Caco-2 (cell line): ENCODE results near the gene CDKAL1. TPM values are rescaled to one million over a fixed set of nuclear protein-coding genes. Genes with fewer than 3 reads are reported as not detected.

Experiments used
- BruUV-seq: library from RNA; stranded (reverse); fragments of 400-500 nt; replicated peaks from 2 replicates; lab custom pipeline; 2021; lab: Mats Ljungman, UMichigan
- CTCF ChIA-PET: fragments of 300-600 bp; sonication (Branson Sonifier 250); formaldehyde crosslinking; loops from one replicate; lab custom pipeline; 2022; ENCODE audit warnings: antibody characterized with exemption; lab: Charles Lee
- POLR2A ChIA-PET: fragments of 300-600 bp; sonication (Branson Sonifier 250); formaldehyde crosslinking; loops from one replicate; lab custom pipeline; 2022; ENCODE audit warnings: antibody characterized with exemption; lab: Charles Lee
- DNase-seq, 2 experiments: peaks; one replicate each; pipeline versions ENCODE4 v3.0.0 to v3.0.0-alpha.2; 2020 to 2022
- H3K27me3 ChIP-seq: replicated peaks from 2 replicates; pipeline ENCODE4 v1.6.0; 2011; ENCODE audit warnings: low read length; ENCODE audit not compliant: control insufficient read depth, insufficient read depth
- H3K36me3 ChIP-seq: 2 replicates; pipeline ENCODE4 v1.5.1; 2011; ENCODE audit warnings: low read length; ENCODE audit not compliant: control insufficient read depth, insufficient read depth
- H3K4me1 ChIP-seq: fragments of 250-450 bp; sonication (Bioruptor Pico); 2 replicates; pipeline ENCODE4 v1.5.1; 2020; ENCODE audit warnings: mild to moderate bottlenecking
- H3K4me3 ChIP-seq: 2 replicates; pipeline ENCODE4 v1.5.1; 2011; ENCODE audit warnings: low read depth, mild to moderate bottlenecking, control low read depth, low read length
- H3K9me3 ChIP-seq: fragments of 250-450 bp; sonication (Bioruptor Pico); 2 replicates; pipeline ENCODE4 v1.5.1; 2020; ENCODE audit warnings: mild to moderate bottlenecking, moderate library complexity
- H3K27ac Mint-ChIP-seq: one replicate; pipeline ENCODE4 v1.8.0; 2022; ENCODE audit warnings: mixed read lengths; ENCODE audit not compliant: unreplicated experiment
- H3K27me3 Mint-ChIP-seq: one replicate; pipeline ENCODE4 v1.8.0; 2022; ENCODE audit warnings: mixed read lengths; ENCODE audit not compliant: insufficient read depth, unreplicated experiment
- H3K36me3 Mint-ChIP-seq: one replicate; pipeline ENCODE4 v1.8.0; 2022; ENCODE audit warnings: mild to moderate bottlenecking, mixed read lengths; ENCODE audit not compliant: insufficient read depth, unreplicated experiment
- H3K4me1 Mint-ChIP-seq: one replicate; pipeline ENCODE4 v1.8.0; 2022; ENCODE audit warnings: low read depth, mixed read lengths; ENCODE audit not compliant: unreplicated experiment
- H3K4me3 Mint-ChIP-seq: one replicate; pipeline ENCODE4 v1.8.0; 2022; ENCODE audit warnings: mild to moderate bottlenecking, moderate library complexity, mixed read lengths; ENCODE audit not compliant: unreplicated experiment
- H3K9me3 Mint-ChIP-seq: one replicate; pipeline ENCODE4 v1.8.0; 2022; ENCODE audit warnings: mixed read lengths; ENCODE audit not compliant: unreplicated experiment
- CTCF ChIP-seq, 2 experiments: fragments of 200-600 bp in 1 of 2; IDR thresholded peaks; 1 replicate in 1 of 2; 2 replicates in 1 of 2; pipeline versions ENCODE4 v1.5.1 to v1.8.0; 2011 to 2022; ENCODE audit warnings: antibody characterized with exemption in 1 of 2, control low read depth in 1 of 2, inconsistent platforms in 1 of 2, low read depth in 1 of 2, low read length in 1 of 2, mild to moderate bottlenecking in 1 of 2, moderate library complexity in 1 of 2; ENCODE audit not compliant: insufficient read depth in 1 of 2, severe bottlenecking in 1 of 2, unreplicated experiment in 1 of 2
- intact Hi-C: fragments of 100-400 bp; cut with micrococcal nuclease; formaldehyde crosslinking; loops from one replicate; pipeline ENCODE4 v1.10.0; 2022; ENCODE audit not compliant: unreplicated experiment
- total RNA-seq: library from RNA; stranded (reverse); gene quantifications from 2 replicates; pipeline ENCODE4 v1.2.3, GENCODE V29; 2022

The CDKAL1 gene
- total RNA-seq, 1 experiment from 2014 or later, result 18.7 TPM

GRCh38 chr6:21033084-21033483, 498.8 kb downstream of the CDKAL1 start:
- ChIA-PET CTCF (no interaction called here), POLR2A (no interaction called here)
- no peak overlapping the region for H3K4me3 ChIP-seq
- no peaks in the 10 kb centered on the region for H3K27me3 ChIP-seq
- Mint-ChIP-seq H3K27me3 (no peaks in the 10 kb centered on the region), H3K4me3 (no peak overlapping the region), H3K36me3 (no peaks in the 10 kb centered on the region), H3K9me3 (no peaks in the 10 kb centered on the region), H3K27ac (no peak overlapping the region), H3K4me1 (no peaks in the 10 kb centered on the region)
- no peak for TF ChIP-seq CTCF (IDR thresholded peaks at IDR 0.05; ENCODE audit: insufficient read depth in 1 of 2, low read depth in 1 of 2, low read length in 1 of 2, severe bottlenecking in 1 of 2, unreplicated experiment in 1 of 2)
- intact Hi-C loops, result no loop called here
- H3K9me3 ChIP-seq, result no peaks in the 10 kb centered on the region
- BruUV-seq, result no TSS peak
- H3K36me3 ChIP-seq, result no peaks in the 10 kb centered on the region
- no peak for DNase-seq
- H3K4me1 ChIP-seq, result no peaks in the 10 kb centered on the region

GRCh38 chr6:21033575-21034026, 499.3 kb downstream of the CDKAL1 start:
- Histone ChIP-seq H3K4me3 (no peak overlapping the region), H3K9me3 (no peaks in the 10 kb centered on the region), H3K27me3 (no peaks in the 10 kb centered on the region), H3K36me3 (no peaks in the 10 kb centered on the region), H3K4me1 (no peaks in the 10 kb centered on the region)
- Mint-ChIP-seq H3K27me3 (no peaks in the 10 kb centered on the region), H3K27ac (no peak overlapping the region), H3K4me3 (no peak overlapping the region), H3K4me1 (no peaks in the 10 kb centered on the region), H3K9me3 (no peaks in the 10 kb centered on the region), H3K36me3 (no peaks in the 10 kb centered on the region)
- ChIA-PET POLR2A (no interaction called here), CTCF (no interaction called here)
- no peak for DNase-seq
- no peak for TF ChIP-seq CTCF (IDR thresholded peaks at IDR 0.05; ENCODE audit: insufficient read depth in 1 of 2, low read depth in 1 of 2, low read length in 1 of 2, severe bottlenecking in 1 of 2, unreplicated experiment in 1 of 2)
- intact Hi-C loops, result no loop called here
- BruUV-seq, result no TSS peak

GRCh38 chr6:21034345-21034744, 500.1 kb downstream of the CDKAL1 start:
- Mint-ChIP-seq H3K9me3 (no peaks in the 10 kb centered on the region), H3K4me3 (no peak overlapping the region), H3K27ac (no peak overlapping the region), H3K4me1 (no peaks in the 10 kb centered on the region), H3K27me3 (no peaks in the 10 kb centered on the region), H3K36me3 (no peaks in the 10 kb centered on the region)
- Histone ChIP-seq H3K4me3 (no peak overlapping the region), H3K9me3 (no peaks in the 10 kb centered on the region), H3K36me3 (no peaks in the 10 kb centered on the region), H3K4me1 (no peaks in the 10 kb centered on the region), H3K27me3 (no peaks in the 10 kb centered on the region)
- POLR2A ChIA-PET, result no interaction called here
- no TSS peak for BruUV-seq
- TF ChIP-seq CTCF (IDR thresholded peaks at IDR 0.05; ENCODE audit: insufficient read depth in 1 of 2, low read depth in 1 of 2, low read length in 1 of 2, severe bottlenecking in 1 of 2, unreplicated experiment in 1 of 2), result no peak
- intact Hi-C loops, result no loop called here
- DNase-seq, result no peak
- CTCF ChIA-PET, result no interaction called here
